Stimulated activated naive CD8-positive, alpha-beta T cell treated with anti-CD3 and anti-CD28 coated beads, Interleukin-15, Interleukin-2, amounts not matched to agents 100 U/mL and 50 U/mL, for 24 hours (primary cell): ENCODE results near the gene FRMD4B.

Experiments used
- ATAC-seq: fragments of 150-1000 bp; cut with Tn5 transposase; one replicate; pipeline ENCODE4 v1.10.0; 2021
- DNase-seq: peaks from one replicate; pipeline ENCODE4 v3.0.0; 2021

Gene FRMD4B

GRCh38 chr3:69174871-69175737 is 210.8 kb downstream of the FRMD4B start:
- no peak for DNase-seq

GRCh38 chr3:69174445-69174844 is 211.4 kb downstream of the FRMD4B start:
- DNase-seq, result no peak
- ATAC-seq, result no peak

More at GRCh38 chr3:69174871-69175737, 210.8 kb downstream of the FRMD4B start:
- no peak for ATAC-seq

- ATAC-seq (no peak), DNase-seq (no peak)
Measured at GRCh38 chr3:69172058-69172457, 213.8 kb downstream of the FRMD4B start.

- no peak for ATAC-seq
Measured at GRCh38 chr3:69166446-69166845, 219.4 kb downstream of the FRMD4B start.

GRCh38 chr3:69165744-69166143 is 220.1 kb downstream of the FRMD4B start:
- DNase-seq (no peak), ATAC-seq (no peak)

More at GRCh38 chr3:69166446-69166845, 219.4 kb downstream of the FRMD4B start:
- no peak for DNase-seq

GRCh38 chr3:69164296-69164695 is 221.6 kb downstream of the FRMD4B start:
- no peak for DNase-seq
- no peak for ATAC-seq

GRCh38 chr3:69162308-69162980 is 223.4 kb downstream of the FRMD4B start:
- ATAC-seq (no peak), DNase-seq (no peak)

- ATAC-seq, result no peak
- DNase-seq, result peak; percentile 17
Measured at GRCh38 chr3:69161587-69162307, 224.1 kb downstream of the FRMD4B start.

GRCh38 chr3:69160525-69160924 is 225.4 kb downstream of the FRMD4B start:
- peak; percentile 42 for ATAC-seq
- no peak for DNase-seq

GRCh38 chr3:69160107-69160506 is 225.8 kb downstream of the FRMD4B start:
- no peak for DNase-seq
- peak; percentile 60 for ATAC-seq

- DNase-seq (no peak), ATAC-seq (no peak)
Measured at GRCh38 chr3:69149586-69149985, 236.3 kb downstream of the FRMD4B start.

GRCh38 chr3:69145688-69146087 is 240.2 kb downstream of the FRMD4B start:
- no peak for DNase-seq

GRCh38 chr3:69144631-69145245 is 241.2 kb downstream of the FRMD4B start:
- no peak for ATAC-seq

More at GRCh38 chr3:69145688-69146087, 240.2 kb downstream of the FRMD4B start:
- no peak for ATAC-seq

GRCh38 chr3:69143612-69144011 is 242.3 kb downstream of the FRMD4B start:
- ATAC-seq, result no peak

More at GRCh38 chr3:69144631-69145245, 241.2 kb downstream of the FRMD4B start:
- no peak for DNase-seq

GRCh38 chr3:69142797-69143454 is 243.0 kb downstream of the FRMD4B start:
- DNase-seq (no peak), ATAC-seq (no peak)

More at GRCh38 chr3:69143612-69144011, 242.3 kb downstream of the FRMD4B start:
- DNase-seq, result no peak

- DNase-seq (no peak), ATAC-seq (no peak)
Measured at GRCh38 chr3:69142090-69142489, 243.8 kb downstream of the FRMD4B start.

GRCh38 chr3:69141313-69141712 is 244.6 kb downstream of the FRMD4B start:
- ATAC-seq (peak; percentile 57), DNase-seq (no peak)

GRCh38 chr3:69137412-69137811 is 248.5 kb downstream of the FRMD4B start:
- DNase-seq, result no peak
- ATAC-seq, result no peak

GRCh38 chr3:69137005-69137404 is 248.9 kb downstream of the FRMD4B start:
- DNase-seq, result no peak
- ATAC-seq, result no peak

- no peak for ATAC-seq
Measured at GRCh38 chr3:69130689-69131088, 255.2 kb downstream of the FRMD4B start.

GRCh38 chr3:69129531-69129930 is 256.4 kb downstream of the FRMD4B start:
- ATAC-seq, result no peak
- DNase-seq, result no peak

More at GRCh38 chr3:69130689-69131088, 255.2 kb downstream of the FRMD4B start:
- DNase-seq, result no peak
